Upper lobe of left lung (tissue), 4 donors: ENCODE data around the gene LRBA.

ENCODE experiments used
- CTCF ChIP-seq, 6 experiments: fragments of 450-650 bp in 4 of 6; fragments of 200-600 bp in 2 of 6; sonication (generic) in 2 of 6; IDR thresholded peaks; one replicate each; pipeline ENCODE4 v1.5.1; 2016 to 2019; ENCODE audit warnings: antibody characterized with exemption in 6 of 6
- EP300 ChIP-seq, 4 donors: sonication (generic); formaldehyde crosslinking; IDR thresholded peaks; one replicate each; pipeline ENCODE4 v1.5.1; 2017; ENCODE audit warnings: antibody characterized with exemption in 4 of 4, control low read depth in 2 of 4
- POLR2A ChIP-seq, 4 donors: fragments of 450-650 bp; IDR thresholded peaks; one replicate each; pipeline ENCODE4 v1.5.1; 2016 to 2017; ENCODE audit warnings: antibody characterized with exemption in 4 of 4, mild to moderate bottlenecking in 2 of 4
- POLR2AphosphoS5 ChIP-seq, 2 donors: sonication (generic); formaldehyde crosslinking; IDR thresholded peaks; one replicate each; pipeline ENCODE4 v1.5.1; 2017; ENCODE audit warnings: antibody characterized with exemption in 2 of 2

GRCh38 chr4:150258569-150258968 lies 756.5 kb downstream of the LRBA start:
- TF ChIP-seq POLR2A (IDR thresholded peaks at IDR 0.05) (no peak), CTCF (IDR thresholded peaks at IDR 0.05) (no peak), EP300 (IDR thresholded peaks at IDR 0.05) (no peak), POLR2AphosphoS5 (IDR thresholded peaks at IDR 0.05) (no peak)
